Suprapubic skin (tissue), 4 donors: ENCODE results near the gene ETV2. TPM values are rescaled to one million over a fixed set of nuclear protein-coding genes. Genes with fewer than 3 reads are reported as not detected.
A peak's percentile ranks its signal among the peaks of the same experiment; 100 is the strongest.

Experiments
- DNase-seq, 2 donors: peaks; one replicate each; pipeline ENCODE4 v3.0.0-alpha.2; 2019; ENCODE audit warnings: low spot score in 2 of 2
- H3K27ac ChIP-seq: fragments of 200-600 bp; sonication (generic); one replicate; pipeline ENCODE4 v1.5.1; 2019
- H3K27me3 ChIP-seq: fragments of 200-600 bp; sonication (generic); one replicate; pipeline ENCODE4 v1.5.1; 2019
- H3K36me3 ChIP-seq: fragments of 200-600 bp; sonication (generic); one replicate; pipeline ENCODE4 v1.5.1; 2019
- H3K4me1 ChIP-seq: fragments of 200-600 bp; sonication (generic); one replicate; pipeline ENCODE4 v1.5.1; 2019
- H3K4me3 ChIP-seq: fragments of 200-600 bp; sonication (generic); one replicate; pipeline ENCODE4 v1.5.1; 2019; ENCODE audit warnings: mild to moderate bottlenecking
- H3K9me3 ChIP-seq: fragments of 200-600 bp; sonication (generic); one replicate; pipeline ENCODE4 v1.5.1; 2019
- EP300 ChIP-seq: sonication (generic); formaldehyde crosslinking; IDR thresholded peaks from one replicate; pipeline ENCODE4 v1.6.1; 2017; ENCODE audit warnings: antibody characterized with exemption
- POLR2A ChIP-seq, 2 donors: fragments of 450-650 bp; IDR thresholded peaks; one replicate each; pipeline ENCODE4 v1.6.1; 2017; ENCODE audit warnings: antibody characterized with exemption in 2 of 2, mild to moderate bottlenecking in 2 of 2, moderate library complexity in 2 of 2
- POLR2AphosphoS5 ChIP-seq, 3 donors: sonication (generic); formaldehyde crosslinking; IDR thresholded peaks; one replicate each; pipeline ENCODE4 v1.6.1; 2017; ENCODE audit warnings: antibody characterized with exemption in 3 of 3
- WGBS: methylation state at CpG from one replicate; pipeline ENCODE4 v1.1.5; 2018; 5-methylcytosine and 5-hydroxymethylcytosine counted together
- total RNA-seq, 4 donors: library from RNA; depleted of rRNA; stranded (reverse); fragments of >200 nt; gene quantifications; one replicate each; pipeline ENCODE4 v1.1.0, GENCODE V29; 2016
- TF ChIP-seq, protein P1 (sequence below), 2 donors: fragments of 200-600 bp in 1 of 2; fragments of 450-650 bp in 1 of 2; sonication (generic) in 1 of 2; IDR thresholded peaks; one replicate each; pipeline ENCODE4 v1.5.1; 2016 to 2019; ENCODE audit warnings: antibody characterized with exemption in 2 of 2, mild to moderate bottlenecking in 1 of 2, moderate library complexity in 1 of 2

Gene ETV2
- total RNA-seq, 4 donors from 2014 or later, result 1.0 to 4.0 (median 1.9) TPM

DNA sequence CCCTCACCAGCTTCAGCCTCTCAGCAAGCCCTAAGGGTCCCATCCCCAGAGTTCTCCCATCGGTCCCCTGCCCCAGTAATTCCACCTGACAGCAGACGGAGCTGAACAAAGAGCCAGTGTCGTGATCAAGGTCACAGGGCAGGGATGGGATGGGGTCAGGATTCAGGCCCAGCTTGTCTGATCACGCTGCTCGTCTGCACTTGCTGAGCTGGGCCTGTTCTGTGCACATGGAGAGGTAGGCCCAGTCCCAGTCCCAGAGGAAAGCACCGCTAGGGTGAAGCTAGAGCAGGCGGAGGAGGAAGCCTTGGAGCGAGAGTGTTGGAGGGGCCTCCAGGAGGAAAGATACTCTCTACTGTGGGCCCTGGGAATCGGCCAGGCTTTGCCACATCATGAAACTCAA is 19.8 kb upstream of the ETV2 start:
- no peaks in the 10 kb centered on the region for H3K27me3 ChIP-seq
- no peak overlapping the region for H3K4me3 ChIP-seq

DNA sequence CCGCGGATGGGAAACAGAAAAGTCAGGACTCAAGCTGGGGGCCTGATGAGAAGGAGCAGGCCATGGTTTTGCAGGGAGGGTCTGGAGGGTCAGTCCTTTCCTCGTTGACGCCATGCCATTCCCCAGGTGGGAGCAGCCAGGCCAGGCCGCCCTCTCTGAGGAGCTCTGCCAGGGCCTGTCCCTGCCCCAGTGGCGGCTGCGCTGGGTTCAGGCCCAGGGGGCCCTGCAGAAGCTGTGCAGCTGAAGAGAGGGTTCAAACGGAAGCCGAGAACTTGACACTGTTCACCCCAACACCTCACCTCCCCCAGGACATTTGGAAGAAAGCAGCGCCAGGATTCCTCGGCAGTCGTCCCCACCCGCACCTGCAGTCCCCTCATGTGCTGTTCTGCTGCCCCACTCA is 18.8 kb upstream of the ETV2 start:
- H3K4me3 ChIP-seq, result no peak overlapping the region
- peaks cover 35% of the 10 kb centered on the region for H3K36me3 ChIP-seq
- no peak for DNase-seq
- H3K27me3 ChIP-seq, result no peaks in the 10 kb centered on the region
- TF ChIP-seq POLR2AphosphoS5 (IDR thresholded peaks at IDR 0.05) (no peak), EP300 (no peak), POLR2A (IDR thresholded peaks at IDR 0.05) (no peak)
- 93% methylated on average over 13 of the region's 13 CpGs for WGBS
- no peaks in the 10 kb centered on the region for H3K4me1 ChIP-seq
- H3K9me3 ChIP-seq, result no peaks in the 10 kb centered on the region
- no peak overlapping the region for H3K27ac ChIP-seq

More for the DNA sequence above, 19.8 kb upstream of the ETV2 start:
- no peak for TF ChIP-seq POLR2AphosphoS5 (IDR thresholded peaks at IDR 0.05)
- no peak for TF ChIP-seq POLR2A (IDR thresholded peaks at IDR 0.05)
- TF ChIP-seq, protein P1, sequence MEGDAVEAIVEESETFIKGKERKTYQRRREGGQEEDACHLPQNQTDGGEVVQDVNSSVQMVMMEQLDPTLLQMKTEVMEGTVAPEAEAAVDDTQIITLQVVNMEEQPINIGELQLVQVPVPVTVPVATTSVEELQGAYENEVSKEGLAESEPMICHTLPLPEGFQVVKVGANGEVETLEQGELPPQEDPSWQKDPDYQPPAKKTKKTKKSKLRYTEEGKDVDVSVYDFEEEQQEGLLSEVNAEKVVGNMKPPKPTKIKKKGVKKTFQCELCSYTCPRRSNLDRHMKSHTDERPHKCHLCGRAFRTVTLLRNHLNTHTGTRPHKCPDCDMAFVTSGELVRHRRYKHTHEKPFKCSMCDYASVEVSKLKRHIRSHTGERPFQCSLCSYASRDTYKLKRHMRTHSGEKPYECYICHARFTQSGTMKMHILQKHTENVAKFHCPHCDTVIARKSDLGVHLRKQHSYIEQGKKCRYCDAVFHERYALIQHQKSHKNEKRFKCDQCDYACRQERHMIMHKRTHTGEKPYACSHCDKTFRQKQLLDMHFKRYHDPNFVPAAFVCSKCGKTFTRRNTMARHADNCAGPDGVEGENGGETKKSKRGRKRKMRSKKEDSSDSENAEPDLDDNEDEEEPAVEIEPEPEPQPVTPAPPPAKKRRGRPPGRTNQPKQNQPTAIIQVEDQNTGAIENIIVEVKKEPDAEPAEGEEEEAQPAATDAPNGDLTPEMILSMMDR (IDR thresholded peaks at IDR 0.05), result no peak
- no peak for TF ChIP-seq EP300
- DNase-seq, result no peak
- whole genome bisulfite sequencing, result 92% methylated on average over 9 of the region's 9 CpGs
- H3K36me3 ChIP-seq, result peaks cover 44% of the 10 kb centered on the region
- H3K4me1 ChIP-seq, result no peaks in the 10 kb centered on the region
- no peak overlapping the region for H3K27ac ChIP-seq
- no peaks in the 10 kb centered on the region for H3K9me3 ChIP-seq

DNA sequence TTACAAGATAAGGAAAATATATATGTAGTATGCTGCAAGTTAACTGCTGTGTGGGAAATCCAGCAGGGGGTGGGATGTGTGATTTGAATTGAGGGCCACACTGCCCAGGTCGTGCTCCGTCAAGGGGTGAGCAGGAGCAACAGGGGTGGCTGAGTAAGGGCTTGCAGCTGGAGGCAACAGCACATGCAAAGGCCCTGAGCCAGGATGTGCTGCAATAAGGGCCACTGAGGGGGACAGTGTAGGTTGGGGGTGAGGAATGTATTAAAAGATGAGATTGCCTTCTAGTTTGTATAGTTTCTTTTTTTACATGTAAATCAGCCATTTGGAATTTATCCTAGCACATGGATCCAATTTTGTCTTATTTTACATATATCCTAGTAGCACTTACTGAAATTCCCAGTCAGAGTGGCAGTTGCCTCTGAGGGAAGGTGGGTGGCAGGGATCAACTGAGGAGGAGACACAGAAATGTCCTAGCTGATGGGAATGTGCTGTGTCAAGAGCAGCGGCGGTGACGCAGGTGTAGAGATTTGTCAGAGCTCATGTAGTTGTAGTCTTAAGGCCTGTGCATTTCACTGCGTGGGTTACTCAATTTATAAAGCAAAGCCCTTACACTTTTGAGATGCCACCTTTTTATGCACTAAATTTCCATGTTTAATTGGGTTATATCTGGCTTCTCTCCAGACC is 18.1 kb upstream of the ETV2 start:
- Histone ChIP-seq H3K27me3 (no peaks in the 10 kb centered on the region), H3K9me3 (no peaks in the 10 kb centered on the region), H3K36me3 (peaks cover 28% of the 10 kb centered on the region), H3K4me3 (no peak overlapping the region), H3K4me1 (peaks cover 6% of the 10 kb centered on the region), H3K27ac (no peak overlapping the region)
- TF ChIP-seq, protein P1 (IDR thresholded peaks at IDR 0.05), result no peak
- no peak for TF ChIP-seq POLR2A (IDR thresholded peaks at IDR 0.05)
- TF ChIP-seq POLR2AphosphoS5 (IDR thresholded peaks at IDR 0.05), result no peak
- TF ChIP-seq EP300, result no peak
- DNase-seq, result no peak
- WGBS, result 89% methylated on average over 6 of the region's 6 CpGs

DNA sequence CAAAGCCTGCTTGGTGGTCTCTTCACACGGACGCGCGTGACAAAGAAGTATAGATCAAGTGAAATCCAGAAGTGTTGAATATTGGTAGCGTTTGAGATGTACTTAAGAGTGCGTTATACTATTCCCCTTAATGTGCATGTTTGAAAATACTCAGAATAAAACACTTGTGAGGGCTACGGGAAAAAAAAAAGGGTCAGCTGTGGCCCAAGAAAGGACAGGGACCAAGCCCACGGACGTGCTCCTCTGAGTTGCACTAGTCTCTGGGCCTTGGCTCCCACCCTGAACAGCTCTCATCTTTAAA is 13.3 kb upstream of the ETV2 start:
- no peak for DNase-seq
- no peaks in the 10 kb centered on the region for H3K9me3 ChIP-seq
- WGBS, result 10% methylated on average over 9 of the region's 9 CpGs
- H3K4me1 ChIP-seq, result peaks cover 19% of the 10 kb centered on the region
- H3K36me3 ChIP-seq, result peaks cover 30% of the 10 kb centered on the region
- TF ChIP-seq, protein P1 (IDR thresholded peaks at IDR 0.05), result no peak
- TF ChIP-seq POLR2AphosphoS5 (IDR thresholded peaks at IDR 0.05) (no peak), POLR2A (IDR thresholded peaks at IDR 0.05) (no peak), EP300 (no peak)
- H3K27me3 ChIP-seq, result no peaks in the 10 kb centered on the region
- H3K27ac ChIP-seq, result peak overlapping the region; percentile 87
- H3K4me3 ChIP-seq, result peak overlapping the region; percentile 94

DNA sequence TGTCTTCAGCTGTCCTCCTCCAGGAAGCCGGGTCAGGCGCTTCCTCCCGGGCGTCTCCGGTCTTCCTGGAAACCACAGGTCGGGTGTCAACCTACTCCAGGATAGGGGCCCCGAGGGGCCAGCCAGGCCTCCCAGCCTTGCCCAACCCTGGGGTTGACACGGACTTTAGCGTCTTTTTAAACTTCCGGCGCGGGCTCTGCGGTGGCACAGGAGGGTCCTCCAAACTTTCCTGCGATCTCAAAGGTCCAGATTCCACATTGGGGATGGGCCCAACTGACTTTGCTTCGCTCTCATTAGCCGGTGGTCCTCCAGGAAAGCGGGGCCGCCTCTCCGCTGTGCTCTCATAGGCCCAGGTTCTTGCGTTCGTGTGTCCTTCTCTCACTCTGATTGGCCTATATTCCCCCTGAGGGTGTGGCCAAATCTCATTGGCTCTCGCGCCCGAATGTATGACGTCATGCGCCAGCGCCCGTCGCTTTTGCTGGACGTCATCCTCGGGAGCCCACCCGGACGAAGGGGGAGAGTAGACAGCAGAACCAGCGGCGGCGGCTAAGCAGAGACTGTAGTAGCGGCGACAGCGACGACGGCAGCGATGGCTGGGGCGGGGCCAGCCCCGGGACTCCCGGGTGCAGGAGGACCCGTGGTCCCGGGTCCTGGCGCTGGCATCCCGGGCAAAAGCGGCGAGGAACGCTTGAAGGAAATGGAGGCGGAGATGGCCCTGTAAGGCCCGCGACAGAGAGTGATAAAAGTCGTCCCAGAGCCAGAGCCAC is 12.8 kb upstream of the ETV2 start, which contains the start of gene RBM42:
Gene RBM42 (plus strand): TSS at position 472 of the 767 bp plus-strand sequence. CDS start 118 bp downstream, at position 590.
- 0% methylated on average over 19 of the region's 56 CpGs for WGBS
- H3K36me3 ChIP-seq, result peaks cover 35% of the 10 kb centered on the region
- no peaks in the 10 kb centered on the region for H3K9me3 ChIP-seq
- H3K27ac ChIP-seq, result peak within 1 kb of the TSS; percentile 87
- peak within 1 kb of the TSS; percentile 94 for H3K4me3 ChIP-seq
- H3K4me1 ChIP-seq, result peaks cover 19% of the 10 kb centered on the region
- TF ChIP-seq, protein P1 (IDR thresholded peaks at IDR 0.05), result no peak
- peak; percentile 53 to 54 for TF ChIP-seq POLR2A (IDR thresholded peaks at IDR 0.05)
- peak; percentile 73 to 95 (median 92) for TF ChIP-seq POLR2AphosphoS5 (IDR thresholded peaks at IDR 0.05)
- peak; percentile 98 to 99 for DNase-seq
- no peaks in the 10 kb centered on the region for H3K27me3 ChIP-seq
